ENCODE data around the gene STRIP1. TPM values are rescaled to one million over a fixed set of nuclear protein-coding genes. Genes with fewer than 3 reads are reported as not detected.

The STRIP1 gene
- total and polyA plus RNA-seq, 4 donors: 5.8 to 22.8 (median 13.2) TPM

DNA sequence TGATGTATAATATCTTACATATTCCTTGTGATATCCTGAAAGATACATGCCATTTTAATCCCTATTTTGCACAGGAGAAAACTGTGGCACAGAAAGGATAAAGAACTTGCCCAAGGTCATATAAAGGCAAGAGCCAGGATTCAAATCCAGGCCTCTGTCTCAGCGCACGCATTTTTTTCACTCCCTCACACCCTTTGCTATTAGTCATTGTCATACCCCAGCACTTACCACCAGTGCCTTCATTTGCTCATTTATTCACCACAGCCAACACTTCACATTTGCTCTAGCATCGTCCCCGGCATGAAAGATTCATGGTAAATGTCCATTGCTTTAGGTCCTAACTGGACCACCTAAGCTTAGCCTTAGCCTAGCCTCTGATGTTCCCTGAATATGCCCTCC is 21.9 kb downstream of the STRIP1 start:
- no peaks in the 10 kb centered on the region for H3K27me3 ChIP-seq (ENCODE audit: control insufficient read depth in 4 of 4, insufficient read depth in 4 of 4, low read length in 3 of 4)
- 92% methylated on average over 4 of the region's 4 CpGs for WGBS
- no peak overlapping the region for H3K27ac ChIP-seq (ENCODE audit: low read depth in 1 of 2, low read length in 2 of 2)
- TF ChIP-seq HNF4A (conservative IDR thresholded peaks at IDR 0.05) (no peak), FOXA2 (IDR thresholded peaks at IDR 0.05) (no peak), EGR1 (IDR thresholded peaks at IDR 0.05; ENCODE audit: low read depth in 2 of 2) (no peak)
- TF ChIP-seq, protein P1, sequence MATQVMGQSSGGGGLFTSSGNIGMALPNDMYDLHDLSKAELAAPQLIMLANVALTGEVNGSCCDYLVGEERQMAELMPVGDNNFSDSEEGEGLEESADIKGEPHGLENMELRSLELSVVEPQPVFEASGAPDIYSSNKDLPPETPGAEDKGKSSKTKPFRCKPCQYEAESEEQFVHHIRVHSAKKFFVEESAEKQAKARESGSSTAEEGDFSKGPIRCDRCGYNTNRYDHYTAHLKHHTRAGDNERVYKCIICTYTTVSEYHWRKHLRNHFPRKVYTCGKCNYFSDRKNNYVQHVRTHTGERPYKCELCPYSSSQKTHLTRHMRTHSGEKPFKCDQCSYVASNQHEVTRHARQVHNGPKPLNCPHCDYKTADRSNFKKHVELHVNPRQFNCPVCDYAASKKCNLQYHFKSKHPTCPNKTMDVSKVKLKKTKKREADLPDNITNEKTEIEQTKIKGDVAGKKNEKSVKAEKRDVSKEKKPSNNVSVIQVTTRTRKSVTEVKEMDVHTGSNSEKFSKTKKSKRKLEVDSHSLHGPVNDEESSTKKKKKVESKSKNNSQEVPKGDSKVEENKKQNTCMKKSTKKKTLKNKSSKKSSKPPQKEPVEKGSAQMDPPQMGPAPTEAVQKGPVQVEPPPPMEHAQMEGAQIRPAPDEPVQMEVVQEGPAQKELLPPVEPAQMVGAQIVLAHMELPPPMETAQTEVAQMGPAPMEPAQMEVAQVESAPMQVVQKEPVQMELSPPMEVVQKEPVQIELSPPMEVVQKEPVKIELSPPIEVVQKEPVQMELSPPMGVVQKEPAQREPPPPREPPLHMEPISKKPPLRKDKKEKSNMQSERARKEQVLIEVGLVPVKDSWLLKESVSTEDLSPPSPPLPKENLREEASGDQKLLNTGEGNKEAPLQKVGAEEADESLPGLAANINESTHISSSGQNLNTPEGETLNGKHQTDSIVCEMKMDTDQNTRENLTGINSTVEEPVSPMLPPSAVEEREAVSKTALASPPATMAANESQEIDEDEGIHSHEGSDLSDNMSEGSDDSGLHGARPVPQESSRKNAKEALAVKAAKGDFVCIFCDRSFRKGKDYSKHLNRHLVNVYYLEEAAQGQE (IDR thresholded peaks at IDR 0.05): no peak
- TF ChIP-seq, protein P2, sequence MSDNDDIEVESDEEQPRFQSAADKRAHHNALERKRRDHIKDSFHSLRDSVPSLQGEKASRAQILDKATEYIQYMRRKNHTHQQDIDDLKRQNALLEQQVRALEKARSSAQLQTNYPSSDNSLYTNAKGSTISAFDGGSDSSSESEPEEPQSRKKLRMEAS (IDR thresholded peaks at IDR 0.05): no peak
- H3K36me3 ChIP-seq (ENCODE audit: control insufficient read depth in 4 of 4, insufficient read depth in 3 of 4, low read depth in 1 of 4, low read length in 3 of 4): peaks cover 12 to 58% (median 47%) of the 10 kb centered on the region in 4 donors
- no peaks in the 10 kb centered on the region for H3K9me3 ChIP-seq (ENCODE audit: control insufficient read depth in 4 of 4, low read length in 3 of 4)
- DNase-seq (ENCODE audit: low spot score): no peak
- H3K9ac ChIP-seq (ENCODE audit: low read depth in 1 of 2, low read length in 2 of 2): no peak overlapping the region
- H3K4me3 ChIP-seq (ENCODE audit: low read depth in 1 of 3, low read length in 3 of 3): no peak overlapping the region
- peaks cover 0 to 3% (median 0%) of the 10 kb centered on the region in 4 donors for H3K4me1 ChIP-seq (ENCODE audit: control insufficient read depth in 4 of 4, insufficient read depth in 4 of 4, low read length in 3 of 4)

DNA sequence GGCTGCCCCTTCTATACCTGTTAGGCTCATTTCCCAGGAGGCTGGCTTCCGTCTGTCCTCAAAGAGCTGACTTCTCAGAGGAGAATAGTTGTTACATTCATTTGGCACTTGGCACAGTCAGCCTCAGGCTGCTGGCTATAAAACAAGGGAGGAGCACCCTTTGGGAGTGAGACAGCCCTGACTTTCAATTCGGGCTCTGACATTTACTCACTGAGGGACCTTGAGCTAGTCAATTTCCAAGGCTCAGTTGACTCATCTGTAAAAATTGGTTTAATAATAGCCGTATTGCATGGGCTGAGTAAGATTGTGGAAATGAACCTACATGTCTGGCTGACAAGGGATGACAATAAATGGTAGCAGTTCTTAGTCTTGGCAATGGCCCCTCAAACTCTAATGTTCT is 22.4 kb downstream of the STRIP1 start:
- no peak for TF ChIP-seq YY1 (IDR thresholded peaks at IDR 0.05)
- TF ChIP-seq JUND (IDR thresholded peaks at IDR 0.05): no peak
- TF ChIP-seq FOXA2 (IDR thresholded peaks at IDR 0.05): no peak
- TF ChIP-seq, protein P3, sequence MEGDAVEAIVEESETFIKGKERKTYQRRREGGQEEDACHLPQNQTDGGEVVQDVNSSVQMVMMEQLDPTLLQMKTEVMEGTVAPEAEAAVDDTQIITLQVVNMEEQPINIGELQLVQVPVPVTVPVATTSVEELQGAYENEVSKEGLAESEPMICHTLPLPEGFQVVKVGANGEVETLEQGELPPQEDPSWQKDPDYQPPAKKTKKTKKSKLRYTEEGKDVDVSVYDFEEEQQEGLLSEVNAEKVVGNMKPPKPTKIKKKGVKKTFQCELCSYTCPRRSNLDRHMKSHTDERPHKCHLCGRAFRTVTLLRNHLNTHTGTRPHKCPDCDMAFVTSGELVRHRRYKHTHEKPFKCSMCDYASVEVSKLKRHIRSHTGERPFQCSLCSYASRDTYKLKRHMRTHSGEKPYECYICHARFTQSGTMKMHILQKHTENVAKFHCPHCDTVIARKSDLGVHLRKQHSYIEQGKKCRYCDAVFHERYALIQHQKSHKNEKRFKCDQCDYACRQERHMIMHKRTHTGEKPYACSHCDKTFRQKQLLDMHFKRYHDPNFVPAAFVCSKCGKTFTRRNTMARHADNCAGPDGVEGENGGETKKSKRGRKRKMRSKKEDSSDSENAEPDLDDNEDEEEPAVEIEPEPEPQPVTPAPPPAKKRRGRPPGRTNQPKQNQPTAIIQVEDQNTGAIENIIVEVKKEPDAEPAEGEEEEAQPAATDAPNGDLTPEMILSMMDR (IDR thresholded peaks at IDR 0.05; ENCODE audit: low read depth, low read length, missing input control): no peak
- no peak for TF ChIP-seq RXRA (IDR thresholded peaks at IDR 0.05)
- Histone ChIP-seq H3K4me1 (ENCODE audit: control insufficient read depth in 4 of 4, insufficient read depth in 4 of 4, low read length in 3 of 4) (peaks cover 0 to 3% (median 0%) of the 10 kb centered on the region in 4 donors), H3K4me3 (ENCODE audit: low read depth in 1 of 3, low read length in 3 of 3) (no peak overlapping the region), H3K9ac (ENCODE audit: low read depth in 1 of 2, low read length in 2 of 2) (no peak overlapping the region), H3K9me3 (ENCODE audit: control insufficient read depth in 4 of 4, low read length in 3 of 4) (no peaks in the 10 kb centered on the region), H3K27me3 (ENCODE audit: control insufficient read depth in 4 of 4, insufficient read depth in 4 of 4, low read length in 3 of 4) (no peaks in the 10 kb centered on the region), H3K36me3 (ENCODE audit: control insufficient read depth in 4 of 4, insufficient read depth in 3 of 4, low read depth in 1 of 4, low read length in 3 of 4) (peaks cover 10 to 53% (median 42%) of the 10 kb centered on the region in 4 donors), H3K27ac (ENCODE audit: low read depth in 1 of 2, low read length in 2 of 2) (no peak overlapping the region)
- DNase-seq (ENCODE audit: low spot score): no peak
- 81% methylated on average over 3 of the region's 3 CpGs for WGBS

DNA sequence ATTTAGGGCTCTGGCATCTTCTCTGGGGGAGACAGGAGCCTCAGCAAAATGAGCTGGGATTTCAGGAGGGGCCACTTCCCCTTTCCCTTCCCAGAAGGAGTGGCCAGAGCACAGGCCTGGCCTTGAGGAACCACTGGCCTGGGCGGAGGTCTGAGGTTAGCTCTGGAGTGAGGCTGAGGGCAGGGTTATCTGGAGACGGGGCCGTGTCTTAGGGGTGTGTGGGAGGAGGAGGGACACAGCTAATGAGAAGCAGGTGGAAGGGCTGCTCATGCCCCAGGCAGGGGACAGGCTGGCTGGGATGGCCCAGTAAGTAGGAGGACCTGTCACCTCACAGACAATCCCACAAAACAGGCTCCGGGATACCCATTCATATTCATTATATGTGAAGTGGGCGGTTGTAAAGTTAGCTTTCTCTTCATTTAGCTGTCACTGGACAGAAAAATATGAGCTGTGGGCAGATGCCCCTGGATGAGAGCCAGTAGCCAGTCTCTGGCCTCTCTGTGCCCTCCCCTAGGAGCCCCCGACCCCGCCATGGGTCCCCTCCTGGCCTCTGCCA is 23.6 kb downstream of the STRIP1 start:
- peaks cover 8 to 42% (median 35%) of the 10 kb centered on the region in 4 donors for H3K36me3 ChIP-seq (ENCODE audit: control insufficient read depth in 4 of 4, insufficient read depth in 3 of 4, low read depth in 1 of 4, low read length in 3 of 4)
- DNase-seq (ENCODE audit: low spot score): no peak

More for the DNA sequence above, 23.6 kb downstream of the STRIP1 start:
- Histone ChIP-seq H3K4me3 (ENCODE audit: low read depth in 1 of 3, low read length in 3 of 3) (no peak overlapping the region), H3K4me1 (ENCODE audit: control insufficient read depth in 4 of 4, insufficient read depth in 4 of 4, low read length in 3 of 4) (peaks cover 0 to 3% (median 0%) of the 10 kb centered on the region in 4 donors), H3K9ac (ENCODE audit: low read depth in 1 of 2, low read length in 2 of 2) (no peak overlapping the region), H3K9me3 (ENCODE audit: control insufficient read depth in 4 of 4, low read length in 3 of 4) (no peaks in the 10 kb centered on the region), H3K27ac (ENCODE audit: low read depth in 1 of 2, low read length in 2 of 2) (no peak overlapping the region), H3K27me3 (ENCODE audit: control insufficient read depth in 4 of 4, insufficient read depth in 4 of 4, low read length in 3 of 4) (no peaks in the 10 kb centered on the region)
- TF ChIP-seq, protein P2 (IDR thresholded peaks at IDR 0.05): no peak
- WGBS: 85% methylated on average over 7 of the region's 7 CpGs
